NCI-H2081 treated with DMSO at 0.1 percent for 48 hours (cell line): Measurements from ENCODE around the gene PMEPA1.

Source experiments
- DNase-seq: peaks from one replicate; lab custom pipeline; 2025; lab: John Stamatoyannopoulos, UW

Gene PMEPA1

GRCh38 chr20:57736738-57737347 is 27.0 kb upstream of the PMEPA1 start:
- no peak for DNase-seq

GRCh38 chr20:57735831-57736737 is 26.3 kb upstream of the PMEPA1 start:
- no peak for DNase-seq

GRCh38 chr20:57734754-57735153 is 24.9 kb upstream of the PMEPA1 start:
- no peak for DNase-seq

GRCh38 chr20:57732226-57732625 is 22.4 kb upstream of the PMEPA1 start:
- DNase-seq, result no peak

- no peak for DNase-seq
Observed at GRCh38 chr20:57728762-57729161, 18.9 kb upstream of the PMEPA1 start.

- DNase-seq, result no peak
Observed at GRCh38 chr20:57727863-57728262, 18.0 kb upstream of the PMEPA1 start.

- no peak for DNase-seq
Observed at GRCh38 chr20:57725636-57726035, 15.8 kb upstream of the PMEPA1 start.

- DNase-seq, result no peak
Observed at GRCh38 chr20:57724610-57725405, 15.0 kb upstream of the PMEPA1 start.

GRCh38 chr20:57723816-57724215 is 14.0 kb upstream of the PMEPA1 start:
- no peak for DNase-seq

GRCh38 chr20:57719951-57720350 is 10.1 kb upstream of the PMEPA1 start:
- DNase-seq, result no peak

GRCh38 chr20:57718490-57719009 is 8.7 kb upstream of the PMEPA1 start:
- DNase-seq, result peak; percentile 85

GRCh38 chr20:57717797-57718196 is 8.0 kb upstream of the PMEPA1 start:
- DNase-seq, result no peak

- DNase-seq, result no peak
Observed at GRCh38 chr20:57716901-57717300, 7.1 kb upstream of the PMEPA1 start.

GRCh38 chr20:57716202-57716601 is 6.4 kb upstream of the PMEPA1 start:
- DNase-seq, result no peak

- no peak for DNase-seq
Observed at GRCh38 chr20:57715268-57715904, 5.6 kb upstream of the PMEPA1 start.

- DNase-seq, result no peak
Observed at GRCh38 chr20:57714409-57715267, 4.8 kb upstream of the PMEPA1 start.

GRCh38 chr20:57713951-57714350 is 4.1 kb upstream of the PMEPA1 start:
- no peak for DNase-seq

GRCh38 chr20:57713505-57713903 is 3.7 kb upstream of the PMEPA1 start:
- no peak for DNase-seq

- no peak for DNase-seq
Observed at GRCh38 chr20:57712851-57713504, 3.2 kb upstream of the PMEPA1 start.

GRCh38 chr20:57712341-57712740 is 2.5 kb upstream of the PMEPA1 start:
- DNase-seq, result no peak
